Uterus (tissue), 4 donors: ENCODE results near the gene TMEM131L. TPM values are rescaled to one million over a fixed set of nuclear protein-coding genes. Genes with fewer than 3 reads are reported as not detected.
A peak's percentile ranks its signal among the peaks of the same experiment; 100 is the strongest.

Experiments
- DNase-seq, 2 donors: peaks; one replicate each; pipeline ENCODE4 v3.0.0-alpha.2; 2019 to 2020
- H3K27ac ChIP-seq, 2 donors: fragments of 200-600 bp; sonication (generic); 1 replicate in 1 of 2; 2 replicates in 1 of 2; pipeline ENCODE4 v1.5.1; 2016 to 2018
- H3K27me3 ChIP-seq, 2 donors: fragments of 200-600 bp; sonication (generic); one replicate each; pipeline ENCODE4 v1.5.1; 2018 to 2019; ENCODE audit warnings: control low read depth in 1 of 2
- H3K36me3 ChIP-seq, 2 donors: fragments of 200-600 bp; sonication (generic); one replicate each; pipeline ENCODE4 v1.5.1; 2019; ENCODE audit warnings: control low read depth in 1 of 2
- H3K4me1 ChIP-seq, 2 donors: fragments of 200-600 bp; sonication (generic); one replicate each; pipeline ENCODE4 v1.5.1; 2018 to 2019; ENCODE audit warnings: control low read depth in 1 of 2
- H3K4me3 ChIP-seq, 2 donors: fragments of 200-600 bp; sonication (generic); 1 replicate in 1 of 2; 2 replicates in 1 of 2; pipeline ENCODE4 v1.5.1; 2018 to 2019; ENCODE audit warnings: mild to moderate bottlenecking in 1 of 2
- H3K9me3 ChIP-seq, 2 donors: fragments of 200-600 bp; sonication (generic); one replicate each; pipeline ENCODE4 v1.5.1; 2019; ENCODE audit warnings: control low read depth in 1 of 2
- CTCF ChIP-seq, 4 experiments: fragments of 200-600 bp in 2 of 4; fragments of 450-650 bp in 2 of 4; sonication (generic) in 2 of 4; IDR thresholded peaks; one replicate each; pipeline ENCODE4 v1.5.1; 2016 to 2019; ENCODE audit warnings: antibody characterized with exemption in 4 of 4, mild to moderate bottlenecking in 2 of 4, moderate library complexity in 1 of 4
- POLR2A ChIP-seq, 2 donors: fragments of 450-650 bp; IDR thresholded peaks; one replicate each; pipeline ENCODE4 v1.6.1; 2016; ENCODE audit warnings: antibody characterized with exemption in 2 of 2, mild to moderate bottlenecking in 1 of 2, moderate library complexity in 1 of 2
- intact Hi-C: fragments of 100-400 bp; cut with DNase I; formaldehyde crosslinking; loops from one replicate; pipeline ENCODE4 v1.15.1; 2023; ENCODE audit warnings: low total_unique reads
- total RNA-seq, 4 donors: library from RNA; depleted of rRNA in 3 of 4; stranded (reverse); fragments of >200 nt in 3 of 4; gene quantifications; one replicate each; pipeline versions ENCODE4 v1.1.0 to v1.2.4, GENCODE V29; 2014 to 2023
- donor health status: DM: yes; HTN: yes; CAD: no.

The TMEM131L gene
- total RNA-seq, 4 donors from 2014 or later: 2.4 to 49.6 (median 18.0) TPM

GRCh38 chr4:153538487-153539357 lies 72.6 kb downstream of the TMEM131L start:
- Histone ChIP-seq H3K27me3 (no peaks in the 10 kb centered on the region), H3K27ac (peak overlapping the region; percentile 63 to 75), H3K4me3 (peak overlapping the region; percentile 13 to 27), H3K36me3 (no peaks in the 10 kb centered on the region), H3K9me3 (no peaks in the 10 kb centered on the region), H3K4me1 (peaks cover 0 to 6% of the 10 kb centered on the region in 2 donors)
- intact Hi-C loops: no loop called here
- peak; percentile 36 to 41 for DNase-seq
- TF ChIP-seq CTCF (IDR thresholded peaks at IDR 0.05) (no peak), POLR2A (IDR thresholded peaks at IDR 0.05) (no peak)

- DNase-seq: no peak
- Histone ChIP-seq H3K4me1 (peaks cover 0 to 6% of the 10 kb centered on the region in 2 donors), H3K27ac (peak overlapping the region; percentile 63 to 75), H3K4me3 (no peak overlapping the region), H3K36me3 (no peaks in the 10 kb centered on the region), H3K9me3 (no peaks in the 10 kb centered on the region), H3K27me3 (no peaks in the 10 kb centered on the region)
- no peak for TF ChIP-seq CTCF (IDR thresholded peaks at IDR 0.05)
- no peak for TF ChIP-seq POLR2A (IDR thresholded peaks at IDR 0.05)
- intact Hi-C loops: no loop called here
Observed at GRCh38 chr4:153539422-153539821, 73.3 kb downstream of the TMEM131L start.

GRCh38 chr4:153541456-153542096 lies 75.4 kb downstream of the TMEM131L start:
- intact Hi-C loops: no loop called here
- Histone ChIP-seq H3K4me1 (peaks cover 0 to 6% of the 10 kb centered on the region in 2 donors), H3K27me3 (no peaks in the 10 kb centered on the region), H3K9me3 (no peaks in the 10 kb centered on the region), H3K27ac (peak overlapping the region in 1 of 2 donors; percentile 2), H3K4me3 (no peak overlapping the region), H3K36me3 (no peaks in the 10 kb centered on the region)
- TF ChIP-seq POLR2A (IDR thresholded peaks at IDR 0.05): no peak
- TF ChIP-seq CTCF (IDR thresholded peaks at IDR 0.05): no peak
- no peak for DNase-seq

- Histone ChIP-seq H3K4me1 (peaks cover 0 to 6% of the 10 kb centered on the region in 2 donors), H3K36me3 (no peaks in the 10 kb centered on the region), H3K4me3 (no peak overlapping the region), H3K27me3 (no peaks in the 10 kb centered on the region), H3K9me3 (no peaks in the 10 kb centered on the region), H3K27ac (no peak overlapping the region)
- no peak for DNase-seq
- TF ChIP-seq POLR2A (IDR thresholded peaks at IDR 0.05): no peak
- no peak for TF ChIP-seq CTCF (IDR thresholded peaks at IDR 0.05)
- intact Hi-C loops: no loop called here
Observed at GRCh38 chr4:153542131-153542530, 76.0 kb downstream of the TMEM131L start.

GRCh38 chr4:153542834-153543233 lies 76.7 kb downstream of the TMEM131L start:
- Histone ChIP-seq H3K9me3 (no peaks in the 10 kb centered on the region), H3K4me3 (no peak overlapping the region), H3K36me3 (no peaks in the 10 kb centered on the region), H3K4me1 (peaks cover 0 to 6% of the 10 kb centered on the region in 2 donors), H3K27ac (peak overlapping the region; percentile 5 to 29), H3K27me3 (no peaks in the 10 kb centered on the region)
- no peak for DNase-seq
- TF ChIP-seq POLR2A (IDR thresholded peaks at IDR 0.05) (no peak), CTCF (IDR thresholded peaks at IDR 0.05) (no peak)
- intact Hi-C loops: no loop called here
